Measurements from ENCODE around the gene ANKMY1.

The ANKMY1 gene

GRCh38 chr2:240478346-240479110 lies 79.3 kb downstream of the ANKMY1 start:
- Histone ChIP-seq H3K27ac (ENCODE audit: low read depth, low read length) (no peak overlapping the region), H3K4me1 (ENCODE audit: control insufficient read depth in 5 of 5, insufficient read depth in 5 of 5, low read length in 5 of 5) (no peaks in the 10 kb centered on the region), H3K9ac (ENCODE audit: low read length in 5 of 5) (no peak overlapping the region), H3K4me3 (ENCODE audit: low read depth in 1 of 5, low read length in 5 of 5) (no peak overlapping the region), H3K27me3 (ENCODE audit: control insufficient read depth in 5 of 5, insufficient read depth in 4 of 5, low read length in 5 of 5) (peaks cover 0 to 2% (median 0%) of the 10 kb centered on the region in 5 donors), H3K36me3 (ENCODE audit: control insufficient read depth in 5 of 5, insufficient read depth in 5 of 5, low read length in 5 of 5) (no peaks in the 10 kb centered on the region), H3K9me3 (ENCODE audit: control insufficient read depth in 5 of 5, low read length in 5 of 5) (peaks cover 0 to 15% (median 9%) of the 10 kb centered on the region in 5 donors)

- Histone ChIP-seq H3K27me3 (ENCODE audit: control insufficient read depth in 5 of 5, insufficient read depth in 4 of 5, low read length in 5 of 5) (peaks cover 0 to 2% (median 0%) of the 10 kb centered on the region in 5 donors), H3K36me3 (ENCODE audit: control insufficient read depth in 5 of 5, insufficient read depth in 5 of 5, low read length in 5 of 5) (no peaks in the 10 kb centered on the region), H3K4me1 (ENCODE audit: control insufficient read depth in 5 of 5, insufficient read depth in 5 of 5, low read length in 5 of 5) (no peaks in the 10 kb centered on the region), H3K9ac (ENCODE audit: low read length in 5 of 5) (no peak overlapping the region), H3K9me3 (ENCODE audit: control insufficient read depth in 5 of 5, low read length in 5 of 5) (peaks cover 0 to 16% (median 11%) of the 10 kb centered on the region in 5 donors), H3K27ac (ENCODE audit: low read depth, low read length) (no peak overlapping the region), H3K4me3 (ENCODE audit: low read depth in 1 of 5, low read length in 5 of 5) (no peak overlapping the region)
Observed at GRCh38 chr2:240477916-240478315, 79.9 kb downstream of the ANKMY1 start.

GRCh38 chr2:240473211-240473610 lies 84.6 kb downstream of the ANKMY1 start:
- Histone ChIP-seq H3K27me3 (ENCODE audit: control insufficient read depth in 5 of 5, insufficient read depth in 4 of 5, low read length in 5 of 5) (no peaks in the 10 kb centered on the region), H3K9ac (ENCODE audit: low read length in 5 of 5) (no peak overlapping the region), H3K27ac (ENCODE audit: low read depth, low read length) (no peak overlapping the region), H3K4me1 (ENCODE audit: control insufficient read depth in 5 of 5, insufficient read depth in 5 of 5, low read length in 5 of 5) (no peaks in the 10 kb centered on the region), H3K9me3 (ENCODE audit: control insufficient read depth in 5 of 5, low read length in 5 of 5) (peaks cover 0 to 23% (median 14%) of the 10 kb centered on the region in 5 donors), H3K4me3 (ENCODE audit: low read depth in 1 of 5, low read length in 5 of 5) (no peak overlapping the region), H3K36me3 (ENCODE audit: control insufficient read depth in 5 of 5, insufficient read depth in 5 of 5, low read length in 5 of 5) (no peaks in the 10 kb centered on the region)

DNA sequence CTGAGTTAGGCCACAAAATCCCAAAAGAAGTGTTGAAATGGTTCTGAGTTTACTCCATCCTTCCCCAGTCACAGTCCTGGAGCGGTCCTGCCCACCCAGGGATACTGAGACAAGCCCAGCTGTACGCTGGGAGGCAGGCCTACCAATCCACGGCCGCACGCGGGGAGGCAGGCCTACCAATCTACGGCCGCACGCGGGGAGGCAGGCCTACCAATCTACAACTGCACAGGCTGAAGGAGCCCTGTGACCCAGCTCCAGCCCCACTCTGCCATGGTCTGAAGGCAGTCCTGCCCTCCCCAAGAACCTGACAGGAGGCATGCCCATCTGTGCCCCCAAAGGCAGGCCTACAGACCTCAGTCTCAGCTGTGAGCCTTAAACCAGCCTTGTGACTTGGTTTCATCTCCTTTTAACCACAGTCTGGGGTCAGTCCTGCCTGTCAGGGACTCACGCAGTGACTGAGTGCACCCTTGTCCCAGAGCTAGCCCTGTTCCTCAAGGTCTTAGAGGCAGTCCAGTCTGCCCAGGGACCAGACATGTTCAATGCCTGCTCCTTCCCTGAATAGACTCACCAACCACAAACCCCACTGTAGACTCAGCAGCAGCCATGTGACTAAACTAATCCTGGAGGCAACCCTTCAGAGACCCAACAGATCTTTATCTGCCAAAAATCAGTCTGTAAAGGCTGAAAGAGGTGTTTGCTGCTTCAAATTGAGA lies 85.6 kb downstream of the ANKMY1 start:
- no peaks in the 10 kb centered on the region for H3K27me3 ChIP-seq (ENCODE audit: control insufficient read depth in 5 of 5, insufficient read depth in 4 of 5, low read length in 5 of 5)
- H3K27ac ChIP-seq (ENCODE audit: low read depth, low read length): no peak overlapping the region
- no peak overlapping the region for H3K9ac ChIP-seq (ENCODE audit: low read length in 5 of 5)
- H3K4me3 ChIP-seq (ENCODE audit: low read depth in 1 of 5, low read length in 5 of 5): no peak overlapping the region
- H3K9me3 ChIP-seq (ENCODE audit: control insufficient read depth in 5 of 5, low read length in 5 of 5): peaks cover 0 to 23% (median 14%) of the 10 kb centered on the region in 5 donors
- no peaks in the 10 kb centered on the region for H3K36me3 ChIP-seq (ENCODE audit: control insufficient read depth in 5 of 5, insufficient read depth in 5 of 5, low read length in 5 of 5)
- no peaks in the 10 kb centered on the region for H3K4me1 ChIP-seq (ENCODE audit: control insufficient read depth in 5 of 5, insufficient read depth in 5 of 5, low read length in 5 of 5)

- Histone ChIP-seq H3K9me3 (ENCODE audit: control insufficient read depth in 5 of 5, low read length in 5 of 5) (peaks cover 0 to 15% (median 10%) of the 10 kb centered on the region in 5 donors), H3K4me1 (ENCODE audit: control insufficient read depth in 5 of 5, insufficient read depth in 5 of 5, low read length in 5 of 5) (peaks cover 0 to 10% (median 0%) of the 10 kb centered on the region in 5 donors), H3K27ac (ENCODE audit: low read depth, low read length) (no peak overlapping the region), H3K36me3 (ENCODE audit: control insufficient read depth in 5 of 5, insufficient read depth in 5 of 5, low read length in 5 of 5) (peaks cover 0 to 12% (median 10%) of the 10 kb centered on the region in 5 donors), H3K4me3 (ENCODE audit: low read depth in 1 of 5, low read length in 5 of 5) (no peak overlapping the region), H3K27me3 (ENCODE audit: control insufficient read depth in 5 of 5, insufficient read depth in 4 of 5, low read length in 5 of 5) (no peaks in the 10 kb centered on the region), H3K9ac (ENCODE audit: low read length in 5 of 5) (no peak overlapping the region)
Observed at GRCh38 chr2:240469740-240470139, 88.0 kb downstream of the ANKMY1 start.

DNA sequence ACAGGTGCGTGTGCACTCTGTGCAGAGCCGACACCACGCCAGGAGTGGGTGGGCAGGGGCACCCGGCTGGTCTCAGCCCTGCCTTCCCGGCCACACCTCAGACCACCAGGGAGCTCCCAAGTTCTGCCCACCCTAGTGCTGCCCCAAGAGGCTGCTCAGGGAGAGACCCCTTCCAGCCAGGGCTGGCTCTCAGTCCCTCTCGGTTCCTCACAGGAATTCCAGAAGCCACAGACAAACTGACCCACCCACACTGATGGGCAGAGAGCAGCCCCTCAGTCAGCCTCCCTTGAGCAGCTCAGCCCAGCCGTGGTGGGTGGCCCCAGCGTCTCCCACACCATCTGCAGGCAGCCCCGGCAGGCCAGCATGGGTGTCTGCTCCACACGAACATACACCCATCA lies 88.5 kb downstream of the ANKMY1 start:
- Histone ChIP-seq H3K4me3 (ENCODE audit: low read depth in 1 of 5, low read length in 5 of 5) (no peak overlapping the region), H3K27me3 (ENCODE audit: control insufficient read depth in 5 of 5, insufficient read depth in 4 of 5, low read length in 5 of 5) (no peaks in the 10 kb centered on the region), H3K9me3 (ENCODE audit: control insufficient read depth in 5 of 5, low read length in 5 of 5) (peaks cover 0 to 14% (median 10%) of the 10 kb centered on the region in 5 donors), H3K36me3 (ENCODE audit: control insufficient read depth in 5 of 5, insufficient read depth in 5 of 5, low read length in 5 of 5) (peaks cover 0 to 17% (median 12%) of the 10 kb centered on the region in 5 donors), H3K4me1 (ENCODE audit: control insufficient read depth in 5 of 5, insufficient read depth in 5 of 5, low read length in 5 of 5) (peaks cover 0 to 10% (median 0%) of the 10 kb centered on the region in 5 donors), H3K27ac (ENCODE audit: low read depth, low read length) (no peak overlapping the region), H3K9ac (ENCODE audit: low read length in 5 of 5) (no peak overlapping the region)

DNA sequence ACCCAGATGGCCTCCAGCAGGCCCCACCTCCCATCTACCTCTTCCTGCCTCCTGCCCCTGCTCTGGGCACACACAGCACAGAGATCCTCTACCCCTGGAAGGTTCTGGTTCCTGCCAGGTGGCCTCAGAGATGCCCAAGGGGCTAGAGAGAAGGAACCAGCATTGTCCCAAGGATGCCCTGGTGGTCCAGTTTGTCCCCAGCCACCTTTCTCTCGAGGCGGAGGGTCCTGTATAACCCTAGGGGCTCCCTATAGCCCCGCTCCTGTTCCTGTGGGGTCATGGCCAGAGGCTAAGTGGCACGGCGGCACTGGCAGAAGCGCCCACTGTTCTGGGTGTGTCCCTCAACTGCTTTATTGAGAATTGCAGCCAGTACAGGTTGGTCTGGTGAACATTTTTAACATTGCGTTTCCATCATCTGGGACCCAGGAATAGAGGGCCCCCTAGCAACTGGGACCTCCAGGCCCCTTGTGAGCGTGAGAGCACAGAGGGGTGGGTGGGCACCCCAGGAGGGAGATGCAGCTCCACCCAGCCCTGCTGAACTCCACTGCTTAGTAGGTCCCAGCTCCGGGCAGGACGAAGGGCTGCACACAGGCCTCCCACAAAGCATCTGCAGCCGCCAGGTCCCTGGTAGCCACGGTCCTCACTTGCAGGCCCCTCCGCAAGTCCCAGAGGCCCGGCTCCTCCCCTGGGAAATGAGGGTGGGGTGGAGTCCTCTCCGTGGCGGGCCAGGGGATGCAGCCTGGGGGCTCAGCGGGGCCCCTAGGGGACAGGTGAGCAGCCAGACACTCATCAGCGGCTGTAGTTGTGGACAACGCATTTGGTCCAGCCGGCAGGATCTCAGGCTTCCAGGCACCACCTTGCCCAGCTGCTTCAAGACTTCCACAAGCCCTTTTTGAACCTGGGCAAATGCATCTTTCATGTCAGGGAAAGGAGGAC lies 89.2 kb downstream of the ANKMY1 start:
- H3K4me3 ChIP-seq (ENCODE audit: low read depth in 1 of 5, low read length in 5 of 5): no peak overlapping the region
- peaks cover 0 to 10% (median 0%) of the 10 kb centered on the region in 5 donors for H3K4me1 ChIP-seq (ENCODE audit: control insufficient read depth in 5 of 5, insufficient read depth in 5 of 5, low read length in 5 of 5)
- peaks cover 0 to 23% (median 19%) of the 10 kb centered on the region in 5 donors for H3K36me3 ChIP-seq (ENCODE audit: control insufficient read depth in 5 of 5, insufficient read depth in 5 of 5, low read length in 5 of 5)
- H3K27me3 ChIP-seq (ENCODE audit: control insufficient read depth in 5 of 5, insufficient read depth in 4 of 5, low read length in 5 of 5): no peaks in the 10 kb centered on the region
- no peak overlapping the region for H3K27ac ChIP-seq (ENCODE audit: low read depth, low read length)
- no peak overlapping the region for H3K9ac ChIP-seq (ENCODE audit: low read length in 5 of 5)
- H3K9me3 ChIP-seq (ENCODE audit: control insufficient read depth in 5 of 5, low read length in 5 of 5): peaks cover 0 to 13% (median 6%) of the 10 kb centered on the region in 5 donors

GRCh38 chr2:240467659-240468302 lies 90.0 kb downstream of the ANKMY1 start:
- no peak overlapping the region for H3K4me3 ChIP-seq (ENCODE audit: low read depth in 1 of 5, low read length in 5 of 5)
- no peaks in the 10 kb centered on the region for H3K27me3 ChIP-seq (ENCODE audit: control insufficient read depth in 5 of 5, insufficient read depth in 4 of 5, low read length in 5 of 5)
- H3K27ac ChIP-seq (ENCODE audit: low read depth, low read length): no peak overlapping the region
- H3K9me3 ChIP-seq (ENCODE audit: control insufficient read depth in 5 of 5, low read length in 5 of 5): peaks cover 0 to 10% (median 3%) of the 10 kb centered on the region in 5 donors
- peaks cover 0 to 30% (median 20%) of the 10 kb centered on the region in 5 donors for H3K36me3 ChIP-seq (ENCODE audit: control insufficient read depth in 5 of 5, insufficient read depth in 5 of 5, low read length in 5 of 5)
- no peak overlapping the region for H3K9ac ChIP-seq (ENCODE audit: low read length in 5 of 5)
- peaks cover 0 to 10% (median 0%) of the 10 kb centered on the region in 5 donors for H3K4me1 ChIP-seq (ENCODE audit: control insufficient read depth in 5 of 5, insufficient read depth in 5 of 5, low read length in 5 of 5)

DNA sequence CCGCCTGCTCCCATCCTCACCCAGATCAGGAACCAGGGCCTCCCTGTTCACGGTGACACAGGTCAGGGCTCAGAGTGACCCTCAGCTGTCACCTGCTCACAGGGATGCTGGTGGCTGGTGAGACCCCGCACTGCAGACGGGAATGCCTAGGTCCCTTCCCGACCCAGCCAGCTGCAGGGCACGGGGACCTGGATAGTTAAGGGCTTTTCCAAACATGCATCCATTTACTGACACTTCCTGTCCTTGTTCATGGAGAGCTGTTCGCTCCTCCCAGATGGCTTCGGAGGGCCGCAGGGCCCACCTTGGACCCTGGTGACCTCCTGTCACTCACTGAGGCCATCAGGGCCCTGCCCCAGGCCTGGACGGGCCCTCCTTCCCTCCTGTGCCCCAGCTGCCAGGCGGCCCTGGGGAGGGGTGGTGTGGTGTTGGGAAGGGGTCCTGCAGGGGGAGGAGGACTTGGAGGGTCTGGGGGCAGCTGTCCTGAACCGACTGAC lies 90.6 kb downstream of the ANKMY1 start:
- no peaks in the 10 kb centered on the region for H3K27me3 ChIP-seq (ENCODE audit: control insufficient read depth in 5 of 5, insufficient read depth in 4 of 5, low read length in 5 of 5)

More for the DNA sequence above, 90.6 kb downstream of the ANKMY1 start:
- peaks cover 0 to 10% (median 0%) of the 10 kb centered on the region in 5 donors for H3K4me1 ChIP-seq (ENCODE audit: control insufficient read depth in 5 of 5, insufficient read depth in 5 of 5, low read length in 5 of 5)
- no peak overlapping the region for H3K9ac ChIP-seq (ENCODE audit: low read length in 5 of 5)
- H3K4me3 ChIP-seq (ENCODE audit: low read depth in 1 of 5, low read length in 5 of 5): no peak overlapping the region
- no peak overlapping the region for H3K27ac ChIP-seq (ENCODE audit: low read depth, low read length)
- peaks cover 0 to 34% (median 20%) of the 10 kb centered on the region in 5 donors for H3K36me3 ChIP-seq (ENCODE audit: control insufficient read depth in 5 of 5, insufficient read depth in 5 of 5, low read length in 5 of 5)
- peaks cover 0 to 8% (median under 1%) of the 10 kb centered on the region in 5 donors for H3K9me3 ChIP-seq (ENCODE audit: control insufficient read depth in 5 of 5, low read length in 5 of 5)

All from subcutaneous abdominal adipose tissue (tissue), 5 donors.